ENCODE results near the gene THRB. TPM values are rescaled to one million over a fixed set of nuclear protein-coding genes. Genes with fewer than 3 reads are reported as not detected.
"Not testable (repeated sequence)": the region's sequence is repeated elsewhere in the genome, so short reads cannot be mapped to it uniquely, and the experiment has no call there.

THRB gene
- total RNA-seq, 2 experiments from 2014 or later, result not detected

DNA sequence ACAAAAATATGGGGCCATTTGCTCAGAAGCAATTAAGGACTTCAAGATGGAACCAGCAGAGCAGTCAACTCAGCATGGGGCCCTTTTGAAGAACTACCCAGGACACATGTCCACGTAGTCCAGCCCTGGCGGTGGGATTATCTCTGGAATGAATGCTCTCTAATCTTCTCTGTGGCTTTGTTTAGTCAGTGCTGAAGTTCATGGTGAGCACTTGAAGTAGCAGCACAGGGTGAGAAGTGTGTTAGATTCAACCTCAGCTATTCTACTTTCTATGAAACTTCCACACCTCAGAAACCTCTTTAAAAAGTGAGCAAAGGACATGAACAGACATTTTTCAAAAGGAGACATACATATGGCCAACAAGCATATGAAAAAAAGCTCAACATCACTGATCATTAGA, 74.4 kb downstream of the THRB start:
- no peak for DNase-seq
- Mint-ChIP-seq H3K9me3 (no peaks in the 10 kb centered on the region), H3K4me3 (no peak overlapping the region), H3K4me1 (no peaks in the 10 kb centered on the region), H3K27me3 (no peaks in the 10 kb centered on the region), H3K27ac (no peak overlapping the region), H3K36me3 (no peaks in the 10 kb centered on the region)

DNA sequence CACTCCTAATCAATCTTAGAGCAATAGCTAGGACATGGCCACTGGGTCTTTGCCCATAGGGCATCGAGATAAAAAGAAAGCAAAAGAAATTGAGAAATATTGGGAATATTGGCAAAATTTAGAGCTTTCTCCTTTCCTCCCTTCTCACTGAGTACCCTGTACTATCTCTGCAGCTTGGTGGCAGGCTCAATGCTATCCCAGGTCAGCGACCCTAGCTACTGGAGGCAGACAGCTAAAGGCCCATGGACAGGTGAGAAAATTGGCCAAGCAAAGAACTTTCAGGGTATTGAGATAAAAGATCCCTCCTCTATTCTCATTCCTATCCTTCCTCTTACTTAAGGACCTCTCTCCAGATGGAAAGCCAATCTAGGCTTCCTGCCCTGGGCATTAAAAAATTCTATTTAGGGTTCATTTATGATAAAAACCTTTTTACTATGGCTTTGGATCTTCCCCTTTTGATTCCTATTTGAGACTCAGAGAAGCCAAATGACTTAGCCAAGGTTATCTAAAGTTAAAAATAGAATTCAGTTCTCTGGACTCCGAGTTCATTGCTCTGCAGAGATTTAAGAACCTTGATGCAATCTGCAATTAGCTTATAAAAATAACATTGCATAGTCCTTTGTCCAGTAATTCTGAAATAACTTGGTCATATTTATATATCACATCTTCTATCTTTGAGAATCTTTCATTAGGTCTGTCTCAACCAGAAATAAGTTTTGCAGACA, 75.4 kb downstream of the THRB start:
- H3K4me1 Mint-ChIP-seq, result no peaks in the 10 kb centered on the region
- H3K9me3 Mint-ChIP-seq, result no peaks in the 10 kb centered on the region
- no peaks in the 10 kb centered on the region for H3K36me3 Mint-ChIP-seq
- no peaks in the 10 kb centered on the region for H3K27me3 Mint-ChIP-seq
- DNase-seq, result no peak
- H3K27ac Mint-ChIP-seq, result no peak overlapping the region
- no peak overlapping the region for H3K4me3 Mint-ChIP-seq

DNA sequence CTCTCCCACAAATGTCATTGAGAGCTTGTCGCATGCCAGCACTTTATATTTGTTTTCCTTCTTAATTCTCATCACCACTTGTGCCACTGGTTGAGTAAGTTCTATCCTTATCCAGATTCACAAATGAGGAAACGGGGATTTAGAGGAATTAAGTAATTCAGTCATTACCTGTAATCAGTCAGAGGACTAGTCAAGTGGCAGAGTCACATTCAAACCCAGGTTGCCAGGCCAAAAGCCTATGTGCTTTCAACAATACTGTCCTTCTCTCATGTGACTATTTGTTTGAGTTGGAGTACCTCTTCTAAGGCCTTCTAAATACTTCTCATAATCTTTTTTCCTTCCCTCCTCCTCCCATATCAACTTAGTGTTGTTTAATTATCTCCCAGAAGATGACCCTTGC, 76.9 kb downstream of the THRB start:
- no peak for DNase-seq
- Mint-ChIP-seq H3K4me1 (no peaks in the 10 kb centered on the region), H3K27me3 (no peaks in the 10 kb centered on the region), H3K27ac (no peak overlapping the region), H3K36me3 (no peaks in the 10 kb centered on the region), H3K9me3 (no peaks in the 10 kb centered on the region), H3K4me3 (no peak overlapping the region)

DNA sequence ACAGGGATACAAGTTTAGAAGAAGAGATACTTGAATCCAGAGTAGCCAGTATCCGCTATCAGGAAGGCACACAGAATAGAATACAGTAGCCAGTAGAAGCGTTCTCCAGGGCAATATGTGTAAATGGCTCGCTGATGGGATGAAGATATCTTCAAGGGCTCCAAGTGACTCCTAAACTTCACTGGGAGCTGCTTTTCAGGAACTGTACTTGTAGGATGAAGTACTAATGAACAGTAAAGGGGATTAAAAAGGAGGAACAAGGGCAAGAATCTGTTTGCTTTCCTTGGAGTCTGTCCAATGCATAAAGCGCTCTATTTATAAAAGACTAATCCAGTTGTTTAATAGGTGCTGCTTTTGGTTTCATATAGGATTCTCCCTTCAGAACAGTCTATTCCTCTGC, 78.4 kb downstream of the THRB start:
- Mint-ChIP-seq H3K4me3 (no peak overlapping the region), H3K27ac (no peak overlapping the region), H3K36me3 (no peaks in the 10 kb centered on the region), H3K4me1 (no peaks in the 10 kb centered on the region), H3K27me3 (peaks cover 4% of the 10 kb centered on the region), H3K9me3 (no peaks in the 10 kb centered on the region)
- DNase-seq, result no peak

DNA sequence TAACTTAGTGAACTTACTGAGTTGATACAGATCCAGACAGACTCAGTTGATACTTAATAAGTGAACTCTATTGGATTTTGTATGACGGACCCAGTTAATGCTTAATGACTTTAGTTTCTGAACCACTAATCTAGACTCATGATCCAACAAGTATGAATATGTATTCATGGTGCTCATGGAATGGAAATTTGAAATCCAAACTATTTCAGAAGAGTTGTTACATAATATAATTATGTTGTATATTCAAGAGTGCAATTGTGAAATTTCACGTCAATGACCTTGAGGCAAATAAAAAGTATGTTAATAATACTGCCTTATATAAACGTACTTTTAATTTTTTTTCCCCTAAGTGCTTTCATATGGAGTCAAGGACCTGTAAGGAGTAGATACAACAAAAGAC, 78.8 kb downstream of the THRB start:
- Mint-ChIP-seq H3K36me3 (no peaks in the 10 kb centered on the region), H3K27me3 (peaks cover 4% of the 10 kb centered on the region), H3K4me1 (no peaks in the 10 kb centered on the region), H3K27ac (no peak overlapping the region), H3K9me3 (no peaks in the 10 kb centered on the region), H3K4me3 (no peak overlapping the region)
- DNase-seq, result no peak

DNA sequence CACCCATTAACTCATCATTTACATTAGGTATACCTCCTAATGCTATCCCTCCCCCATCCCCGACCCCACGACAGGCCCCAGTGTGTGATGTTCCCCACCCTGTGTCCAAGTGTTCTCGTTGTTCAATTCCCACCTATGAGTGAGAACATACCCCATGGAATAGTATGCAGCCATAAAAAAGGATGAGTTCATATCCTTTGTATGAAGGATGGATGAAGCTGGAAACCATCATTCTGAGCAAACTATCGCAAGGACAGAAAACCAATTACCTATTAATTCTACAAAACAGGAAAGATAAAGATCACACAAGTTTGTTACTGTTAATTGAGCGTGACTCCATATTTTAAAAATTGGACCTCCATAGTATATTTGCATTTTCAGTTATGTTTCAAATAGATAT, 81.0 kb downstream of the THRB start:
- not testable (repeated sequence) for H3K27ac Mint-ChIP-seq

DNA sequence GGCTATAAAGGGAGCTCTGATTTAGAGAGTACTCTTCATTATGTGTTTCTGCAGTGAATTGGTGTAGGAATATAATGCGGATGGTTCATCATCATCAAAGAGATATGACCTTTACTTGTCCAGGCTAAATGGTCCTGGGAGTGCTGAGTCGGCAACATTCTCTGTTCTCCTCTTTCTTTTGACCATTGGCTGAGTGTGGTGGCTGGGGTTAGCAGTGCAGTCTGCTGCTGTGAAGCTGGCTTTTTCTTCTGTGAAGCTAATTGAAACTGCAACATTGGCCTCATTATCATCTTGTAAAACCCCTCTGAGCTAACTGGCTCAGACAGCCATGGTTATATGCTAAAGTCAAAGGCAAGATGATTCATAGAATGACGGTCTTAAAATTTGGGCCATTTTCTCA, 83.8 kb downstream of the THRB start:
- no peak for DNase-seq
- Mint-ChIP-seq H3K36me3 (no peaks in the 10 kb centered on the region), H3K4me1 (no peaks in the 10 kb centered on the region), H3K27me3 (peaks cover 4% of the 10 kb centered on the region), H3K9me3 (no peaks in the 10 kb centered on the region), H3K27ac (no peak overlapping the region), H3K4me3 (no peak overlapping the region)

More for the DNA sequence above, 81.0 kb downstream of the THRB start:
- H3K27me3 Mint-ChIP-seq, DNase-seq, H3K4me1 Mint-ChIP-seq, H3K36me3 Mint-ChIP-seq, H3K4me3 Mint-ChIP-seq, H3K9me3 Mint-ChIP-seq: not testable (repeated sequence)

DNA sequence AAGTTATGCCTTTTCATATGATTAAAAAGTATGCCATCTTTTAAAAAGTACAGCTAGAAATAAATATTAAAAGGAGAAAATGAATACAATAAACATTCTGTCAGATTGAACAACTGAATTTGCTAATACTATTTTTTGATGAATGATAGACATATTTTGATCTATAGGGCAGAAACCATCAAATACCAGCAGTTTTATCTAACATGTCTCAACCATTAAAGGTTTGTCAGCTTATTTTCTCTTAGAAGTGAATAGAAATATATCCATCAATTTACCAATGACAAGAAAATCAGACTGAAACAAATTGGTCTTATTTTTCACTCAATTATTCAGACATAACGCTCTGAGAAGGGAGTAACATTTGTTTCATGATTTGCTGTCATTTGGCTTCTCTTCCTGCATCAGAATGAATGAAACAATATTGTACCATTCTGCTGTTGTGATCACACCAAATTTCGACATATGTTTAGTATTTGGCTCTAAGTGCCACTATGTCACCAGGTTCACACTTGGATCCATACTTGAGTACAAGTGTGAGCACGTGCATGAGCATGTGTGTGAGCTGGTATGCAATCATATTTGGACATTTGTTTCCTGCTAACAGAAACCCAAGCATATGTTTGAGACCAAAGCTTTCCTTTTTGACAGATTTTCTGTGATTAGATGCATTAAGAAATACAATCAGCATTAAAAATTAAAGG, 86.5 kb downstream of the THRB start:
- DNase-seq, result no peak
- H3K27me3 Mint-ChIP-seq, result peaks cover 4% of the 10 kb centered on the region
- no peaks in the 10 kb centered on the region for H3K36me3 Mint-ChIP-seq
- no peak overlapping the region for H3K4me3 Mint-ChIP-seq
- no peaks in the 10 kb centered on the region for H3K9me3 Mint-ChIP-seq
- H3K27ac Mint-ChIP-seq, result no peak overlapping the region
- no peaks in the 10 kb centered on the region for H3K4me1 Mint-ChIP-seq

DNA sequence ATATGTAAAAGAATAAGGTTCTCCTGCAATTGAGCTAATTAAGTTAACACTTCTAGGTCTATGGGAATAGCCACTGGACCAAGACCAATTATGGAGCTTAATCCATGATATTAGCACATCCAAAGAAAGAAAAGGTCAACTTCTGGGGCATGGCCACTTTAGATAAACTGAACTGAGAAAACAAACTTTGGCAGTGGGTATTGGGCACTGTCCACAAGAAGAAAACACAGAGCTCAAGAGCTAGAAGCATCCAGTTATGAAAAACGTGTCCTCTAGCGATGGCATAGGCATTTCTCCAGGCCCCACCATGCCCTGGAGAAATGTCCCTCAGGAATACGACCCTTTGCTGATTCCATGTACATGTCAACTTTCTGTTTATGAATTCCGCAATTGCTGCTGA, 87.8 kb downstream of the THRB start:
- DNase-seq, result no peak
- Mint-ChIP-seq H3K36me3 (no peaks in the 10 kb centered on the region), H3K27ac (no peak overlapping the region), H3K27me3 (no peaks in the 10 kb centered on the region), H3K4me3 (no peak overlapping the region), H3K9me3 (no peaks in the 10 kb centered on the region), H3K4me1 (no peaks in the 10 kb centered on the region)

DNA sequence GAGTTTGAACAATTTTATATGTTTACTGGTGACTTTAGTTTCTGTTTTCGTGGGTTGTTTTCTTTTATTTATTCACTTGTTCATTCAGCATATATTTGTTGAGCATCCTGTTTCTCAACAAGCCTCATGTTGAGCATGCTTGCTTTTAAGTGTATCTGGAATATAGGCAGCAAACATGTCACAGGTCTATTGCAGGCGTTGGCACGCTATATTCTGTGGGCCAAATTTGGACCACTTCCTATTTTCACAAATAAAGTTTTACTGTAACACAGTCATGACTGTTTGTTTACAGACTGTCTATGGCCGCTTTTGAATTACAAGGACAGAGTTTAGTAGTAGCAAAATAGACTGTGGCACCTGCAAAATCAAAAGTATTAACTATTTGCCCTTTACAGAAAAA, 89.6 kb downstream of the THRB start:
- Mint-ChIP-seq H3K27me3 (no peaks in the 10 kb centered on the region), H3K9me3 (no peaks in the 10 kb centered on the region), H3K36me3 (no peaks in the 10 kb centered on the region), H3K4me1 (no peaks in the 10 kb centered on the region), H3K27ac (no peak overlapping the region), H3K4me3 (no peak overlapping the region)
- no peak for DNase-seq

DNA sequence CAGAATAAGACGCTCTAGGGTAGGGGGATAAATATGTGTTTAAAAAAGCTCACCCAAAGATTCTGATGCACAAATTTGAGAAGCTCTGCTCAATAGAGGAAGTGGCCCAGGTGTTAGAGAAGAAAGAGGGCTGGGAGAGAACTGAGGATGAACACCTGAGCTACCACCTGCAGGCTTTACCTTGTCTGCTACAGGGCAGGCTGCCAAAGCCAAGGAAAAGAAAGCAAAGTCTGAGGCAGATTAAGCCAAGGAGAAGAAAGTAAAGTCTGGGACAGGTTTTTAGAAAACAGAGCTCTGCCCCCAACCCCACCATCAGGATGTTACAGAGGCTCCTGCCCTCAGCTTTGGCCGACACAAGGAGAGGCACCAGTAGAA, 92.9 kb downstream of the THRB start:
- H3K27ac Mint-ChIP-seq, result no peak overlapping the region
- no peak for DNase-seq
- no peaks in the 10 kb centered on the region for H3K27me3 Mint-ChIP-seq
- no peaks in the 10 kb centered on the region for H3K4me1 Mint-ChIP-seq
- no peak overlapping the region for H3K4me3 Mint-ChIP-seq
- H3K9me3 Mint-ChIP-seq, result no peaks in the 10 kb centered on the region
- H3K36me3 Mint-ChIP-seq, result no peaks in the 10 kb centered on the region

DNA sequence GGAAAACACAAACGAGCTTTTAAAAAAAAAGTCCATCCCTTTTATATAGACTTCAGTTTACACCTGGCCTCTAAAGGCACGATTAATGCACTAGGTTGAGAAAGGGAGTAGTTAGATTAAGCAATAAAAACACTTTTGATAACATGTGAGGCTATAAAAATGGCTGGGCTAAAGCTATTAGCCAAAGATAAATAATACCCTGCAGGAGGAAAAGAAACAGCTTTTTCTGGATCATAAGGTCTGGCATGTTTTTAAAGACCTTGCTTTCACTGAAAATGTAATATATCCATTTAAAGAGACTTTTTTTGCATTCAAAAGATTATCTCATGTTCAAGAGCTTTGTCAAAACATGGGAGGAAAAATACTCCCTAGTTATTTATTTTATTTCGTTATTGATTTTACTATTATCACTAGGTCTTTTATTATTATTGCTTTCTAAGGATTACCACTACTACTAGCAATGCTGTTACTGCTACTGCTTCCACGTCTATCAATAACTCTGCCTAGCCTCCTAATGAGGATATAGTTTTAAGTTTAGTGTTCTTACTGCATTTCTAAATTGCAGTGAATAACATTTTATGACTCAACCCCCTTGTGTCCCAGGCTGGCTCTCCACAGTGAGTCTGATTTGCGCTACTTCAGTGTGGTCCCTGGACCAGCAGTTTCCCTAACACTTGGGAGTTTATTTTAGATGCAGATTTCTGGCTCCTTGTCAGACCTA, 93.4 kb downstream of the THRB start:
- no peak overlapping the region for H3K27ac Mint-ChIP-seq
- DNase-seq, result no peak
- H3K27me3 Mint-ChIP-seq, result no peaks in the 10 kb centered on the region
- H3K9me3 Mint-ChIP-seq, result no peaks in the 10 kb centered on the region
- H3K36me3 Mint-ChIP-seq, result no peaks in the 10 kb centered on the region
- no peaks in the 10 kb centered on the region for H3K4me1 Mint-ChIP-seq
- H3K4me3 Mint-ChIP-seq, result no peak overlapping the region

DNA sequence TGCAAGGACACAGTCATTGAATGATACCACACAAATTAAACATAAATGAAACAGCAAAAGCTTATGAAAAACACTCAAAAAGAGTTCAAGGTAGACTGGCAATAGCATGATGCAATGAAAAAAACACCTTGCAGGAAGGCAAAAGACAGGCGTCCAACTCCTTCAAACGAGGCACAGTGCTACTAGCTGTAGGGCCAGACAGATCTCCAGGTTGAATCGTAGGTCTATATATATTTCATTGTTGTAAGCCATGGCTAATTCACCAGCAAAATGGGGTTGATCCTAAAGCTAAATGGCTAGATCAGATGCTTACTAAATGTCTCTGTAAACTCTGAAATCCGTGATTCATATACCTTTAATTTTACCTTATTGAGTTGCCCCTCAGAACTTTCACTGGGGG, 94.2 kb downstream of the THRB start:
- Mint-ChIP-seq H3K27ac (no peak overlapping the region), H3K4me3 (no peak overlapping the region), H3K4me1 (no peaks in the 10 kb centered on the region), H3K9me3 (no peaks in the 10 kb centered on the region), H3K27me3 (no peaks in the 10 kb centered on the region), H3K36me3 (no peaks in the 10 kb centered on the region)
- no peak for DNase-seq

DNA sequence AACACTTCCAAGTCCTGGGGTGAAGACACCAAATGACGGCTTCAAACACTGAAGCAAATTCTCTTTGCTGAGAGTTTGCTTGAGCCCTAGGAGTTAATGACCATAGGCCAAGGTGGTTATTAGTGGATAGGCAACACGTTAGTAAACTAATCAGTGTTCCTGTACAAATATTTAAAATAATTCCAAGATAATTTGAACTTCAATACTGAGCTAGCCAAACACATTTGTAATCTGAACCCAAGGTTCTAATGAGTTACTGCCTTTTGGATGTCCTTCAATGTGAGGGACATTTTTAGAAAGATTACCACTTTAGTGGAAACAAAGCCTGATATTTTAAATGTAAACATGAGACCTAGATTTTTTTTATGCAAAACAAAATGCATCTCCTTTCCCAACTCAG, 94.6 kb downstream of the THRB start:
- Mint-ChIP-seq H3K27me3 (no peaks in the 10 kb centered on the region), H3K4me1 (no peaks in the 10 kb centered on the region), H3K9me3 (no peaks in the 10 kb centered on the region), H3K27ac (no peak overlapping the region), H3K4me3 (no peak overlapping the region), H3K36me3 (no peaks in the 10 kb centered on the region)
- DNase-seq, result no peak

DNA sequence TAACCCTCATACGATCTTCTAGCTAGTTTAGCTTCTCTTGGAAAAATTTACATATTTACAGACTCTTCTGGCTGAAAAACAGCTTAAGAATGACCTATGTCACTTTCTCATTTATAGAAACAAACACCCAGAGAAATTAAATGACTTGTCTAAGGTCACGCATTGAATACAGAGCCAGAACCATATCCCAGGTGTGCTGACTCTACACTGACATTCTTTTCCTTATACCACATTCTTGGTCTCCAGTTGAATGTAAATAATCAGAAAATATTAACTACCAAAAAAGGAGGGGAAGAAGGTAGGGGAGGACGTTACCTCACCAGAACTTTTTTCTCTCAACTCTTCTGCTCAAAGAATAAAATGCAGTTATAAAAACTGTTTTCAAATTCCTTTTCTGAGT, 95.0 kb downstream of the THRB start:
- no peak for DNase-seq
- Mint-ChIP-seq H3K27me3 (no peaks in the 10 kb centered on the region), H3K9me3 (no peaks in the 10 kb centered on the region)

DNA sequence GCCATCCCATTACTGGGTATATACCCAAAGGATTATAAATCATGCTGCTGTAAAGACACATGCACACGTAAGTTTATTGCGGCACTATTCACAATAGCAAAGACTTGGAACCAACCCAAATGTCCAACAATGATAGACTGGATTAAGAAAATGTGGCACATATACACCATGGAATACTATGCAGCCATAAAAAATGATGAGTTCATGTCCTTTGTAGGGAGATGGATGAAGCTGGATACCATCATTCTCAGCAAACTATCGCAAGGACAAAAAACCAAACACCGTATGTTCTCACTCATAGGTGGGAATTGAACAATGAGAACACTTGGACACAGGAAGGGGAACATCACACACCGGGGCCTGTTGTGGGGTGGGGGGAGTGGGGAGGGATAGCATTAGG, 95.9 kb downstream of the THRB start:
- H3K4me3 Mint-ChIP-seq, H3K27me3 Mint-ChIP-seq, H3K27ac Mint-ChIP-seq, H3K36me3 Mint-ChIP-seq, H3K4me1 Mint-ChIP-seq, H3K9me3 Mint-ChIP-seq, DNase-seq: not testable (repeated sequence)

More for the DNA sequence above, 95.0 kb downstream of the THRB start:
- Mint-ChIP-seq H3K36me3 (no peaks in the 10 kb centered on the region), H3K4me1 (no peaks in the 10 kb centered on the region), H3K27ac (no peak overlapping the region), H3K4me3 (no peak overlapping the region)
